HG02678 (cell line): ENCODE data around the gene IL1RAPL1.
"Not testable (repeated sequence)": the region's sequence is repeated elsewhere in the genome, so short reads cannot be mapped to it uniquely, and the experiment has no call there.

Experiments used
- ATAC-seq: cut with Tn5 transposase; IDR thresholded peaks from one replicate; pipeline ENCODE4 v1.9.1; 2021; ENCODE audit warnings: mild to moderate bottlenecking, moderate library complexity; ENCODE audit not compliant: unreplicated experiment

Gene IL1RAPL1

GRCh38 chrX:29090811-29091210 is 503.6 kb downstream of the IL1RAPL1 start:
- ATAC-seq: no peak

GRCh38 chrX:29107231-29107630 is 520.0 kb downstream of the IL1RAPL1 start:
- no peak for ATAC-seq

- ATAC-seq: no peak
Observed at GRCh38 chrX:29110041-29110440, 522.8 kb downstream of the IL1RAPL1 start.

- ATAC-seq: no peak
Observed at GRCh38 chrX:29113221-29113620, 526.0 kb downstream of the IL1RAPL1 start.

- not testable (repeated sequence) for ATAC-seq
Observed at GRCh38 chrX:29122817-29123216, 535.6 kb downstream of the IL1RAPL1 start.

- no peak for ATAC-seq
Observed at GRCh38 chrX:29130905-29131304, 543.7 kb downstream of the IL1RAPL1 start.

GRCh38 chrX:29136904-29137303 is 549.7 kb downstream of the IL1RAPL1 start:
- ATAC-seq: no peak

GRCh38 chrX:29138003-29138402 is 550.8 kb downstream of the IL1RAPL1 start:
- ATAC-seq: no peak

- no peak for ATAC-seq
Observed at GRCh38 chrX:29143356-29143755, 556.1 kb downstream of the IL1RAPL1 start.

- ATAC-seq: no peak
Observed at GRCh38 chrX:29143756-29144155, 556.5 kb downstream of the IL1RAPL1 start.

- no peak for ATAC-seq
Observed at GRCh38 chrX:29145316-29145715, 558.1 kb downstream of the IL1RAPL1 start.

GRCh38 chrX:29148511-29148910 is 561.3 kb downstream of the IL1RAPL1 start:
- no peak for ATAC-seq

- no peak for ATAC-seq
Observed at GRCh38 chrX:29155286-29155685, 568.0 kb downstream of the IL1RAPL1 start.

- ATAC-seq: no peak
Observed at GRCh38 chrX:29172880-29173279, 585.6 kb downstream of the IL1RAPL1 start.

GRCh38 chrX:29187264-29187663 is 600.0 kb downstream of the IL1RAPL1 start:
- no peak for ATAC-seq

- ATAC-seq: no peak
Observed at GRCh38 chrX:29196501-29196900, 609.3 kb downstream of the IL1RAPL1 start.

- ATAC-seq: no peak
Observed at GRCh38 chrX:29215251-29215650, 628.0 kb downstream of the IL1RAPL1 start.

GRCh38 chrX:29225670-29226069 is 638.4 kb downstream of the IL1RAPL1 start:
- no peak for ATAC-seq

GRCh38 chrX:29229802-29230201 is 642.6 kb downstream of the IL1RAPL1 start:
- no peak for ATAC-seq

- ATAC-seq: no peak
Observed at GRCh38 chrX:29231800-29232199, 644.6 kb downstream of the IL1RAPL1 start.

- ATAC-seq: no peak
Observed at GRCh38 chrX:29233592-29234183, 646.4 kb downstream of the IL1RAPL1 start.

- no peak for ATAC-seq
Observed at GRCh38 chrX:29237972-29238371, 650.7 kb downstream of the IL1RAPL1 start.

GRCh38 chrX:29241809-29242208 is 654.6 kb downstream of the IL1RAPL1 start:
- no peak for ATAC-seq
